Stimulated activated CD4-positive, alpha-beta T cell treated with anti-CD3 and anti-CD28 coated beads, Interleukin-4, amount 100 ng/mL, for 24 hours (primary cell): ENCODE measurements around the gene ARID1B.
"Not testable (repeated sequence)": the region's sequence is repeated elsewhere in the genome, so short reads cannot be mapped to it uniquely, and the experiment has no call there.

Experiments
- DNase-seq: peaks from one replicate; pipeline ENCODE4 v3.0.0-alpha.2; 2020

ARID1B gene

GRCh38 chr6:156912431-156912830 lies 135.3 kb downstream of the ARID1B start:
- DNase-seq, result no peak

GRCh38 chr6:156914181-156914580 lies 137.0 kb downstream of the ARID1B start:
- no peak for DNase-seq

- DNase-seq, result no peak
Observed at GRCh38 chr6:156916130-156916801, 139.1 kb downstream of the ARID1B start.

- DNase-seq, result no peak
Observed at GRCh38 chr6:156917213-156917612, 140.0 kb downstream of the ARID1B start.

- DNase-seq, result no peak
Observed at GRCh38 chr6:156918647-156919046, 141.5 kb downstream of the ARID1B start.

GRCh38 chr6:156919370-156919769 lies 142.2 kb downstream of the ARID1B start:
- DNase-seq, result no peak

- no peak for DNase-seq
Observed at GRCh38 chr6:156919814-156920369, 142.7 kb downstream of the ARID1B start.

- DNase-seq, result no peak
Observed at GRCh38 chr6:156924246-156924645, 147.1 kb downstream of the ARID1B start.

GRCh38 chr6:156925026-156925425 lies 147.8 kb downstream of the ARID1B start:
- no peak for DNase-seq

- no peak for DNase-seq
Observed at GRCh38 chr6:156925718-156926607, 148.8 kb downstream of the ARID1B start.

GRCh38 chr6:156928126-156928525 lies 150.9 kb downstream of the ARID1B start:
- DNase-seq, result no peak

- no peak for DNase-seq
Observed at GRCh38 chr6:156928972-156929371, 151.8 kb downstream of the ARID1B start.

- DNase-seq, result no peak
Observed at GRCh38 chr6:156931283-156931682, 154.1 kb downstream of the ARID1B start.

- no peak for DNase-seq
Observed at GRCh38 chr6:156933201-156934068, 156.3 kb downstream of the ARID1B start.

GRCh38 chr6:156934069-156934460 lies 156.9 kb downstream of the ARID1B start:
- DNase-seq, result no peak

GRCh38 chr6:156935000-156935399 lies 157.8 kb downstream of the ARID1B start:
- DNase-seq, result no peak

GRCh38 chr6:156938143-156938542 lies 161.0 kb downstream of the ARID1B start:
- DNase-seq, result no peak

- DNase-seq, result no peak
Observed at GRCh38 chr6:156940221-156940620, 163.0 kb downstream of the ARID1B start.

- no peak for DNase-seq
Observed at GRCh38 chr6:156942266-156942665, 165.1 kb downstream of the ARID1B start.

- DNase-seq, result no peak
Observed at GRCh38 chr6:156943166-156943565, 166.0 kb downstream of the ARID1B start.

GRCh38 chr6:156943816-156944215 lies 166.6 kb downstream of the ARID1B start:
- DNase-seq, result no peak

- DNase-seq, result no peak
Observed at GRCh38 chr6:156944412-156944811, 167.2 kb downstream of the ARID1B start.

- DNase-seq, result not testable (repeated sequence)
Observed at GRCh38 chr6:156945789-156946172, 168.6 kb downstream of the ARID1B start.
